Measurements from ENCODE around the gene DICER1. TPM values are rescaled to one million over a fixed set of nuclear protein-coding genes. Genes with fewer than 3 reads are reported as not detected.
"Not testable (repeated sequence)": the region's sequence is repeated elsewhere in the genome, so short reads cannot be mapped to it uniquely, and the experiment has no call there.

Gene DICER1
- total RNA-seq, 1 experiment from 2014 or later = 14.0 TPM

GRCh38 chr14:95149441-95149840, 7.9 kb downstream of the DICER1 start:
- DNase-seq (ENCODE audit: low spot score) = no peak

- DNase-seq (ENCODE audit: low spot score) = no peak
These were observed 9.7 kb downstream of the DICER1 start for GRCh38 chr14:95147597-95147996.

GRCh38 chr14:95146079-95146771, 11.1 kb downstream of the DICER1 start:
- no peak for DNase-seq (ENCODE audit: low spot score)

GRCh38 chr14:95144849-95145248, 12.5 kb downstream of the DICER1 start:
- no peak for DNase-seq (ENCODE audit: low spot score)

- DNase-seq (ENCODE audit: low spot score) = no peak
These were observed 13.3 kb downstream of the DICER1 start for GRCh38 chr14:95143808-95144620.

- no peak for DNase-seq (ENCODE audit: low spot score)
These were observed 15.1 kb downstream of the DICER1 start for GRCh38 chr14:95142208-95142607.

GRCh38 chr14:95141684-95142083, 15.6 kb downstream of the DICER1 start:
- no peak for DNase-seq (ENCODE audit: low spot score)

GRCh38 chr14:95140060-95140858, 17.1 kb downstream of the DICER1 start:
- DNase-seq (ENCODE audit: low spot score) = no peak

- no peak for DNase-seq (ENCODE audit: low spot score)
These were observed 18.5 kb downstream of the DICER1 start for GRCh38 chr14:95138876-95139275.

GRCh38 chr14:95138455-95138854, 18.9 kb downstream of the DICER1 start:
- not testable (repeated sequence) for DNase-seq (ENCODE audit: low spot score)

- no peak for DNase-seq (ENCODE audit: low spot score)
These were observed 19.5 kb downstream of the DICER1 start for GRCh38 chr14:95137804-95138167.

- DNase-seq (ENCODE audit: low spot score) = no peak
These were observed 20.0 kb downstream of the DICER1 start for GRCh38 chr14:95137164-95137803.

GRCh38 chr14:95136631-95137030, 20.7 kb downstream of the DICER1 start:
- DNase-seq (ENCODE audit: low spot score) = no peak

GRCh38 chr14:95134304-95134933, 22.9 kb downstream of the DICER1 start:
- DNase-seq (ENCODE audit: low spot score) = no peak

GRCh38 chr14:95133282-95133681, 24.0 kb downstream of the DICER1 start:
- DNase-seq (ENCODE audit: low spot score) = no peak

GRCh38 chr14:95132760-95133159, 24.6 kb downstream of the DICER1 start:
- DNase-seq (ENCODE audit: low spot score) = no peak

- DNase-seq (ENCODE audit: low spot score) = no peak
These were observed 26.8 kb downstream of the DICER1 start for GRCh38 chr14:95130549-95130948.

- no peak for DNase-seq (ENCODE audit: low spot score)
These were observed 29.2 kb downstream of the DICER1 start for GRCh38 chr14:95128140-95128539.

GRCh38 chr14:95127531-95127911, 29.8 kb downstream of the DICER1 start:
- DNase-seq (ENCODE audit: low spot score) = no peak

GRCh38 chr14:95126906-95127530, 30.3 kb downstream of the DICER1 start:
- no peak for DNase-seq (ENCODE audit: low spot score)

GRCh38 chr14:95125915-95126314, 31.4 kb downstream of the DICER1 start:
- no peak for DNase-seq (ENCODE audit: low spot score)
